HG02763 (cell line): ENCODE measurements around the gene USP26.
"Not testable (repeated sequence)": the region's sequence is repeated elsewhere in the genome, so short reads cannot be mapped to it uniquely, and the experiment has no call there.

Experiments used
- ATAC-seq: cut with Tn5 transposase; IDR thresholded peaks from one replicate; pipeline ENCODE4 v1.9.1; 2021; ENCODE audit warnings: mild to moderate bottlenecking, moderate library complexity; ENCODE audit not compliant: unreplicated experiment

USP26 gene

GRCh38 chrX:133097031-133097430, at the start of gene USP26:
USP26 (minus strand) TSS chrX:133097109; CDS start chrX:133028220, 68,889 bp downstream.
- no peak for ATAC-seq

- no peak for ATAC-seq
These were observed 37.4 kb upstream of the USP26 start for GRCh38 chrX:133134282-133134681.

- no peak for ATAC-seq
These were observed 23.5 kb upstream of the USP26 start for GRCh38 chrX:133120406-133120805.

- no peak for ATAC-seq
These were observed 2.7 kb downstream of the USP26 start for GRCh38 chrX:133094098-133094731.

- no peak for ATAC-seq
These were observed 6.6 kb downstream of the USP26 start for GRCh38 chrX:133090236-133090809.

GRCh38 chrX:133089411-133089810, 7.5 kb downstream of the USP26 start:
- no peak for ATAC-seq

- no peak for ATAC-seq
These were observed 11.1 kb downstream of the USP26 start for GRCh38 chrX:133085785-133086184.

- ATAC-seq: not testable (repeated sequence)
These were observed 11.9 kb downstream of the USP26 start for GRCh38 chrX:133085056-133085455.

GRCh38 chrX:133083899-133084298, 13.0 kb downstream of the USP26 start:
- no peak for ATAC-seq

- ATAC-seq: no peak
These were observed 14.9 kb downstream of the USP26 start for GRCh38 chrX:133081990-133082389.

GRCh38 chrX:133077856-133078255, 19.1 kb downstream of the USP26 start:
- ATAC-seq: not testable (repeated sequence)

- no peak for ATAC-seq
These were observed 24.3 kb downstream of the USP26 start for GRCh38 chrX:133072566-133072965.

- ATAC-seq: no peak
These were observed 28.4 kb downstream of the USP26 start for GRCh38 chrX:133068461-133068860.

GRCh38 chrX:133056341-133056740, 40.6 kb downstream of the USP26 start:
- ATAC-seq: no peak

- no peak for ATAC-seq
These were observed 42.0 kb downstream of the USP26 start for GRCh38 chrX:133054761-133055405.

- no peak for ATAC-seq
These were observed 42.9 kb downstream of the USP26 start for GRCh38 chrX:133053861-133054598.

- ATAC-seq: no peak
These were observed 48.2 kb downstream of the USP26 start for GRCh38 chrX:133048751-133049150.

GRCh38 chrX:133046601-133047000, 50.3 kb downstream of the USP26 start:
- no peak for ATAC-seq

- no peak for ATAC-seq
These were observed 50.9 kb downstream of the USP26 start for GRCh38 chrX:133045986-133046385.

- ATAC-seq: not testable (repeated sequence)
These were observed 52.6 kb downstream of the USP26 start for GRCh38 chrX:133044145-133044786.

GRCh38 chrX:133042260-133042659, 54.6 kb downstream of the USP26 start:
- no peak for ATAC-seq
